ENCODE results near the gene ZNF44. TPM values are rescaled to one million over a fixed set of nuclear protein-coding genes. Genes with fewer than 3 reads are reported as not detected.
A peak's percentile ranks its signal among the peaks of the same experiment; 100 is the strongest.

Gene ZNF44
- total and polyA plus RNA-seq, 9 of the 15 experiments (the other 6 are each of a cell fraction or from before 2014, with no cell fraction given) = 2.6 to 8.3 (median 4.4) TPM

DNA sequence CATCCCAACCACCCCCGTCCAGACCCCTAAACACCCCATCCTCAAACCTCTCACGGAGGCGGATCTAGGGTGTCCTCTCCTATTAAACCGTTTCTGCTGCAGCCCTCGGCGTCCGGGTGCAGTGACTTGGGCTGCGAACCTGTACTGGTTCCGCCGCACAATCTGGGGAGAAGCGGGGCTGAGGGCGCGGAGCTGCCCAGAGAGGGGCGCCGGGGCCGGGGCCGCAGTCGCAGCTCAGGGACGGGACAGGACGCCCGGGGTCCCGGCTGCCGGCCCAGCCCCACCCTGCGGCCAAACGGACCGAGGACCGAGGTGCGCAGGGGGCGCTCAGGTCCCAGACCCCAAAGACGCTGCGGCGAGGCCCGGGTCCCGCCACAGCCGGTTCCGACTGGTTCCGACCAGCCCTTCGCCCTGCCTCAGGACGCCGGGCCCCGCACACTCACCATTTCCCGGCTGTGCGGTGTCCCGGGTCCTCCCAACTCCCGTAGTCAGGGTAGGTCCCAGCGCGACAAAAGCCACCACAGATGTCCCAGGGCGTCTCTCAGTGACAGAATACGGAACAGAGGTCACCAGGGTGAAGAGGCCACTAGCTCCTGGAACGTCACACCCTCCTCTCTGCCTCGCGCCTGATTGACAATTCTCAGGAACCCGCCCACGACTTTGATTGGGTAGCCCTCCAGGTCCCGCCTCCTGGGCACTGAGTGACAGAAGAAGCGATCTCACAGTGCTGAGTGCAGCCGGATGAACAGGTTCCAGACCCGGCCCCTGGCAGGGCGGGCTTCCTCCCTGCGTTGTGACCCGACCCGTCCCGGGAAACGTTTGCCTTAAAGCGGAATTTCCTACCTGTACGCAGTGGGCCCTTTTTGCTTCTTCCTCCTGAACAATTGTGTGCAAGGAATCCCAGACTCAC lies at the start of gene ZNF44 (continued):
- TF ChIP-seq, protein P1, sequence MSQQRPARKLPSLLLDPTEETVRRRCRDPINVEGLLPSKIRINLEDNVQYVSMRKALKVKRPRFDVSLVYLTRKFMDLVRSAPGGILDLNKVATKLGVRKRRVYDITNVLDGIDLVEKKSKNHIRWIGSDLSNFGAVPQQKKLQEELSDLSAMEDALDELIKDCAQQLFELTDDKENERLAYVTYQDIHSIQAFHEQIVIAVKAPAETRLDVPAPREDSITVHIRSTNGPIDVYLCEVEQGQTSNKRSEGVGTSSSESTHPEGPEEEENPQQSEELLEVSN (IDR thresholded peaks at IDR 0.05; ENCODE audit: borderline replicate concordance in 1 of 2, extremely low read depth in 1 of 2, insufficient read depth in 1 of 2, insufficient read length in 1 of 2, low read depth in 1 of 2, low read length in 1 of 2, poor library complexity in 1 of 2, severe bottlenecking in 1 of 2) = no peak
- TF ChIP-seq ZNF316 (IDR thresholded peaks at IDR 0.05) (no peak), ZNF354B (CRISPR knock-in tag; IDR thresholded peaks at IDR 0.05) (no peak), CEBPB (tag; IDR thresholded peaks at IDR 0.05) (peak; percentile 79), MAFK (IDR thresholded peaks at IDR 0.05; ENCODE audit: low read length) (no peak), ZNF217 (CRISPR knock-in tag; IDR thresholded peaks at IDR 0.05) (no peak)
- TF ChIP-seq, protein P2, sequence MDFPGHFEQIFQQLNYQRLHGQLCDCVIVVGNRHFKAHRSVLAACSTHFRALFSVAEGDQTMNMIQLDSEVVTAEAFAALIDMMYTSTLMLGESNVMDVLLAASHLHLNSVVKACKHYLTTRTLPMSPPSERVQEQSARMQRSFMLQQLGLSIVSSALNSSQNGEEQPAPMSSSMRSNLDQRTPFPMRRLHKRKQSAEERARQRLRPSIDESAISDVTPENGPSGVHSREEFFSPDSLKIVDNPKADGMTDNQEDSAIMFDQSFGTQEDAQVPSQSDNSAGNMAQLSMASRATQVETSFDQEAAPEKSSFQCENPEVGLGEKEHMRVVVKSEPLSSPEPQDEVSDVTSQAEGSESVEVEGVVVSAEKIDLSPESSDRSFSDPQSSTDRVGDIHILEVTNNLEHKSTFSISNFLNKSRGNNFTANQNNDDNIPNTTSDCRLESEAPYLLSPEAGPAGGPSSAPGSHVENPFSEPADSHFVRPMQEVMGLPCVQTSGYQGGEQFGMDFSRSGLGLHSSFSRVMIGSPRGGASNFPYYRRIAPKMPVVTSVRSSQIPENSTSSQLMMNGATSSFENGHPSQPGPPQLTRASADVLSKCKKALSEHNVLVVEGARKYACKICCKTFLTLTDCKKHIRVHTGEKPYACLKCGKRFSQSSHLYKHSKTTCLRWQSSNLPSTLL (IDR thresholded peaks at IDR 0.05) = no peak
- TF ChIP-seq, protein P3, sequence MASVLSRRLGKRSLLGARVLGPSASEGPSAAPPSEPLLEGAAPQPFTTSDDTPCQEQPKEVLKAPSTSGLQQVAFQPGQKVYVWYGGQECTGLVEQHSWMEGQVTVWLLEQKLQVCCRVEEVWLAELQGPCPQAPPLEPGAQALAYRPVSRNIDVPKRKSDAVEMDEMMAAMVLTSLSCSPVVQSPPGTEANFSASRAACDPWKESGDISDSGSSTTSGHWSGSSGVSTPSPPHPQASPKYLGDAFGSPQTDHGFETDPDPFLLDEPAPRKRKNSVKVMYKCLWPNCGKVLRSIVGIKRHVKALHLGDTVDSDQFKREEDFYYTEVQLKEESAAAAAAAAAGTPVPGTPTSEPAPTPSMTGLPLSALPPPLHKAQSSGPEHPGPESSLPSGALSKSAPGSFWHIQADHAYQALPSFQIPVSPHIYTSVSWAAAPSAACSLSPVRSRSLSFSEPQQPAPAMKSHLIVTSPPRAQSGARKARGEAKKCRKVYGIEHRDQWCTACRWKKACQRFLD (CRISPR knock-in tag; IDR thresholded peaks at IDR 0.05) = no peak
- TF ChIP-seq, protein P4, sequence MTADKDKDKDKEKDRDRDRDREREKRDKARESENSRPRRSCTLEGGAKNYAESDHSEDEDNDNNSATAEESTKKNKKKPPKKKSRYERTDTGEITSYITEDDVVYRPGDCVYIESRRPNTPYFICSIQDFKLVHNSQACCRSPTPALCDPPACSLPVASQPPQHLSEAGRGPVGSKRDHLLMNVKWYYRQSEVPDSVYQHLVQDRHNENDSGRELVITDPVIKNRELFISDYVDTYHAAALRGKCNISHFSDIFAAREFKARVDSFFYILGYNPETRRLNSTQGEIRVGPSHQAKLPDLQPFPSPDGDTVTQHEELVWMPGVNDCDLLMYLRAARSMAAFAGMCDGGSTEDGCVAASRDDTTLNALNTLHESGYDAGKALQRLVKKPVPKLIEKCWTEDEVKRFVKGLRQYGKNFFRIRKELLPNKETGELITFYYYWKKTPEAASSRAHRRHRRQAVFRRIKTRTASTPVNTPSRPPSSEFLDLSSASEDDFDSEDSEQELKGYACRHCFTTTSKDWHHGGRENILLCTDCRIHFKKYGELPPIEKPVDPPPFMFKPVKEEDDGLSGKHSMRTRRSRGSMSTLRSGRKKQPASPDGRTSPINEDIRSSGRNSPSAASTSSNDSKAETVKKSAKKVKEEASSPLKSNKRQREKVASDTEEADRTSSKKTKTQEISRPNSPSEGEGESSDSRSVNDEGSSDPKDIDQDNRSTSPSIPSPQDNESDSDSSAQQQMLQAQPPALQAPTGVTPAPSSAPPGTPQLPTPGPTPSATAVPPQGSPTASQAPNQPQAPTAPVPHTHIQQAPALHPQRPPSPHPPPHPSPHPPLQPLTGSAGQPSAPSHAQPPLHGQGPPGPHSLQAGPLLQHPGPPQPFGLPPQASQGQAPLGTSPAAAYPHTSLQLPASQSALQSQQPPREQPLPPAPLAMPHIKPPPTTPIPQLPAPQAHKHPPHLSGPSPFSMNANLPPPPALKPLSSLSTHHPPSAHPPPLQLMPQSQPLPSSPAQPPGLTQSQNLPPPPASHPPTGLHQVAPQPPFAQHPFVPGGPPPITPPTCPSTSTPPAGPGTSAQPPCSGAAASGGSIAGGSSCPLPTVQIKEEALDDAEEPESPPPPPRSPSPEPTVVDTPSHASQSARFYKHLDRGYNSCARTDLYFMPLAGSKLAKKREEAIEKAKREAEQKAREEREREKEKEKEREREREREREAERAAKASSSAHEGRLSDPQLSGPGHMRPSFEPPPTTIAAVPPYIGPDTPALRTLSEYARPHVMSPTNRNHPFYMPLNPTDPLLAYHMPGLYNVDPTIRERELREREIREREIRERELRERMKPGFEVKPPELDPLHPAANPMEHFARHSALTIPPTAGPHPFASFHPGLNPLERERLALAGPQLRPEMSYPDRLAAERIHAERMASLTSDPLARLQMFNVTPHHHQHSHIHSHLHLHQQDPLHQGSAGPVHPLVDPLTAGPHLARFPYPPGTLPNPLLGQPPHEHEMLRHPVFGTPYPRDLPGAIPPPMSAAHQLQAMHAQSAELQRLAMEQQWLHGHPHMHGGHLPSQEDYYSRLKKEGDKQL (CRISPR knock-in tag; IDR thresholded peaks at IDR 0.05; ENCODE audit: borderline replicate concordance) = no peak
- TF ChIP-seq, protein P5, sequence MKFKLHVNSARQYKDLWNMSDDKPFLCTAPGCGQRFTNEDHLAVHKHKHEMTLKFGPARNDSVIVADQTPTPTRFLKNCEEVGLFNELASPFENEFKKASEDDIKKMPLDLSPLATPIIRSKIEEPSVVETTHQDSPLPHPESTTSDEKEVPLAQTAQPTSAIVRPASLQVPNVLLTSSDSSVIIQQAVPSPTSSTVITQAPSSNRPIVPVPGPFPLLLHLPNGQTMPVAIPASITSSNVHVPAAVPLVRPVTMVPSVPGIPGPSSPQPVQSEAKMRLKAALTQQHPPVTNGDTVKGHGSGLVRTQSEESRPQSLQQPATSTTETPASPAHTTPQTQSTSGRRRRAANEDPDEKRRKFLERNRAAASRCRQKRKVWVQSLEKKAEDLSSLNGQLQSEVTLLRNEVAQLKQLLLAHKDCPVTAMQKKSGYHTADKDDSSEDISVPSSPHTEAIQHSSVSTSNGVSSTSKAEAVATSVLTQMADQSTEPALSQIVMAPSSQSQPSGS (CRISPR knock-in tag; IDR thresholded peaks at IDR 0.05) = no peak
- TF ChIP-seq, protein P6, sequence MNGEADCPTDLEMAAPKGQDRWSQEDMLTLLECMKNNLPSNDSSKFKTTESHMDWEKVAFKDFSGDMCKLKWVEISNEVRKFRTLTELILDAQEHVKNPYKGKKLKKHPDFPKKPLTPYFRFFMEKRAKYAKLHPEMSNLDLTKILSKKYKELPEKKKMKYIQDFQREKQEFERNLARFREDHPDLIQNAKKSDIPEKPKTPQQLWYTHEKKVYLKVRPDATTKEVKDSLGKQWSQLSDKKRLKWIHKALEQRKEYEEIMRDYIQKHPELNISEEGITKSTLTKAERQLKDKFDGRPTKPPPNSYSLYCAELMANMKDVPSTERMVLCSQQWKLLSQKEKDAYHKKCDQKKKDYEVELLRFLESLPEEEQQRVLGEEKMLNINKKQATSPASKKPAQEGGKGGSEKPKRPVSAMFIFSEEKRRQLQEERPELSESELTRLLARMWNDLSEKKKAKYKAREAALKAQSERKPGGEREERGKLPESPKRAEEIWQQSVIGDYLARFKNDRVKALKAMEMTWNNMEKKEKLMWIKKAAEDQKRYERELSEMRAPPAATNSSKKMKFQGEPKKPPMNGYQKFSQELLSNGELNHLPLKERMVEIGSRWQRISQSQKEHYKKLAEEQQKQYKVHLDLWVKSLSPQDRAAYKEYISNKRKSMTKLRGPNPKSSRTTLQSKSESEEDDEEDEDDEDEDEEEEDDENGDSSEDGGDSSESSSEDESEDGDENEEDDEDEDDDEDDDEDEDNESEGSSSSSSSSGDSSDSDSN (IDR thresholded peaks at IDR 0.05; ENCODE audit: borderline replicate concordance in 1 of 2, low read depth in 2 of 2, low read length in 2 of 2) = 0 out of 4 replicates have a peak, but pooled peaks of 1 of the 2 experiments have one; percentile 2

Data from K562 (cell line).